Activated CD8-positive, alpha-beta memory T cell treated with anti-CD3 and anti-CD28 coated beads for 24 hours (primary cell): ENCODE measurements around the gene IL36A.

Experiments
- DNase-seq: peaks from one replicate; pipeline ENCODE4 v3.0.0-alpha.2; 2020

IL36A gene

GRCh38 chr2:113005030-113005509 lies at the start of gene IL36A:
Gene IL36A (plus strand): TSS chr2:113005459. CDS start chr2:113005872, 413 bp downstream.
- no peak for DNase-seq

GRCh38 chr2:112957511-112957910 lies 47.7 kb upstream of the IL36A start:
- no peak for DNase-seq

- peak; percentile 66 for DNase-seq
These were observed 46.7 kb upstream of the IL36A start for GRCh38 chr2:112958428-112959108.

GRCh38 chr2:112959109-112959812 lies 46.0 kb upstream of the IL36A start:
- no peak for DNase-seq

GRCh38 chr2:112960230-112960825 lies 44.9 kb upstream of the IL36A start:
- DNase-seq = no peak

GRCh38 chr2:112962308-112963175 lies 42.7 kb upstream of the IL36A start:
- no peak for DNase-seq

GRCh38 chr2:112967023-112967422 lies 38.2 kb upstream of the IL36A start:
- DNase-seq = no peak

GRCh38 chr2:112972423-112973086 lies 32.7 kb upstream of the IL36A start:
- DNase-seq = no peak

- DNase-seq = no peak
These were observed 32.1 kb upstream of the IL36A start for GRCh38 chr2:112973156-112973555.

GRCh38 chr2:112977559-112978056 lies 27.7 kb upstream of the IL36A start, which contains the start of gene IL36G:
Gene IL36G (plus strand): TSS chr2:112978006. CDS start chr2:112978639, 633 bp downstream.
- DNase-seq = no peak

GRCh38 chr2:112979731-112980130 lies 25.5 kb upstream of the IL36A start:
- DNase-seq = no peak

GRCh38 chr2:112980537-112980936 lies 24.7 kb upstream of the IL36A start:
- DNase-seq = no peak

GRCh38 chr2:112985090-112985489 lies 20.2 kb upstream of the IL36A start:
- peak; percentile 67 for DNase-seq

- no peak for DNase-seq
These were observed 15.6 kb upstream of the IL36A start for GRCh38 chr2:112989611-112990010.

- DNase-seq = no peak
These were observed 11.4 kb upstream of the IL36A start for GRCh38 chr2:112993831-112994230.

GRCh38 chr2:112994648-112995047 lies 10.6 kb upstream of the IL36A start:
- DNase-seq = no peak

- DNase-seq = no peak
These were observed 9.8 kb upstream of the IL36A start for GRCh38 chr2:112995346-112995920.

- DNase-seq = peak; percentile 74
These were observed 8.6 kb upstream of the IL36A start for GRCh38 chr2:112996635-112997034.

- no peak for DNase-seq
These were observed 8.1 kb upstream of the IL36A start for GRCh38 chr2:112997151-112997550.

- no peak for DNase-seq
These were observed 4.8 kb upstream of the IL36A start for GRCh38 chr2:113000436-113000835.

- DNase-seq = no peak
These were observed 2.6 kb upstream of the IL36A start for GRCh38 chr2:113002677-113003076.

GRCh38 chr2:113007250-113007649 lies 2.0 kb downstream of the IL36A start:
- no peak for DNase-seq
